ENCODE results near the gene NDRG4. TPM values are rescaled to one million over a fixed set of nuclear protein-coding genes. Genes with fewer than 3 reads are reported as not detected.
A peak's percentile ranks its signal among the peaks of the same experiment; 100 is the strongest.

Gene NDRG4
- total RNA-seq, 2 donors from 2014 or later: 81.9 to 95.9 TPM

DNA sequence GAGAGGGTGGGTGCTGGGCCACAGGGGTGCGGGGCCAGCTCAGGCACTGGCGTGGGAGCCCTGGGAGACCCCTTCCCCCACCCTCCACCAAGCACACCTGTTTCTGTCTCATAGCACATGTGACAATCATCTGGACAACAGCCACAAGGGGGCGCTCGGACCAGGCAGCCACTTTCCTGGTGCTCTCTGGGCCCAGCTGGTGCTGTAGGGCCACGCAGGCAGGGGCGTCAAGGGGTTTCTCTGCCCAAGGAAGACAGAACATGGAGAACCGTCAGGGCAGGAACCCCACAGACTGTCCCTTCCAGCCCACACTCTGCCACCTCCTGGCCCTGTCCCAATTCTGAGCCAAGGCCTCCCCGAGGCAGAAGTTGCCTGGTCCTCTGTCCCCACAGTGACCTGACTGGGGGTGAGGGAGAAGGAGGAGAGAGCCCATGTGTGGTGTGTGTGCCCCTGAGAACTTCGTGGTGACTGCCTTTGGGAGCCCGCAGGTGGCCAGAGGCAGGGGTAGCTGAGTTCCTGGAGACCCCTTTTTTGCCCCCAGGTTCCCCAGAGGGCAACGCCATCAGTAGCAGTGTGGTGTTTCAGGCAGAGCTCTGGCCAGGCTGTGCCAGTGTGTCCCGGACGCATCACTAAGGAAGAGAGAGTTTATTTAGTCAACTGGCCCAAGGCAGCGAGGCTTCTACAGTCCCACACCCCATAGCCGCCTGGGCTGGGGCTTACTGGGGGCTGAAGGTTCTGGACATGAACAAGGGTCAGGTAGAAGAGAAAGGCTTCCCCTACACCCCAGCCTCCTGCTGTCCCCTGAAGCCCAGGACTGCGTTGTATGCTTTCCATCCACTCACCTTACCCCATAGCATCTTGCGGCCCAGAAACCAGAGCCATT lies 12.2 kb downstream of the NDRG4 start:
- H3K9me3 ChIP-seq (ENCODE audit: control insufficient read depth, low read length): no peaks in the 10 kb centered on the region
- no peak overlapping the region for H3K9ac ChIP-seq (ENCODE audit: extremely low read depth, low read length, poor library complexity, severe bottlenecking)
- Mint-ChIP-seq H3K27me3 (ENCODE audit: insufficient read depth) (no peaks in the 10 kb centered on the region), H3K9me3 (no peaks in the 10 kb centered on the region), H3K36me3 (ENCODE audit: low read depth) (peaks cover 23% of the 10 kb centered on the region), H3K4me1 (peaks cover 16% of the 10 kb centered on the region), H3K27ac (no peak overlapping the region), H3K4me3 (no peak overlapping the region)
- H3K4me1 ChIP-seq (ENCODE audit: control insufficient read depth, insufficient read depth, low read length): peaks cover 5% of the 10 kb centered on the region
- no peak overlapping the region for H3K27ac ChIP-seq (ENCODE audit: low read depth, low read length)
- H3K36me3 ChIP-seq (ENCODE audit: control insufficient read depth, insufficient read depth, low read length): peaks cover 41% of the 10 kb centered on the region
- H3K27me3 ChIP-seq (ENCODE audit: control insufficient read depth, insufficient read depth, low read length, poor library complexity, severe bottlenecking): no peaks in the 10 kb centered on the region
- DNase-seq: peak; percentile 98
- WGBS, 2 experiments (ENCODE audit: insufficient coverage in 1 of 2, insufficient read length in 1 of 2): 50 to 63% methylated on average over 4 to 15 of the region's 17 CpGs
- TF ChIP-seq, protein P1, sequence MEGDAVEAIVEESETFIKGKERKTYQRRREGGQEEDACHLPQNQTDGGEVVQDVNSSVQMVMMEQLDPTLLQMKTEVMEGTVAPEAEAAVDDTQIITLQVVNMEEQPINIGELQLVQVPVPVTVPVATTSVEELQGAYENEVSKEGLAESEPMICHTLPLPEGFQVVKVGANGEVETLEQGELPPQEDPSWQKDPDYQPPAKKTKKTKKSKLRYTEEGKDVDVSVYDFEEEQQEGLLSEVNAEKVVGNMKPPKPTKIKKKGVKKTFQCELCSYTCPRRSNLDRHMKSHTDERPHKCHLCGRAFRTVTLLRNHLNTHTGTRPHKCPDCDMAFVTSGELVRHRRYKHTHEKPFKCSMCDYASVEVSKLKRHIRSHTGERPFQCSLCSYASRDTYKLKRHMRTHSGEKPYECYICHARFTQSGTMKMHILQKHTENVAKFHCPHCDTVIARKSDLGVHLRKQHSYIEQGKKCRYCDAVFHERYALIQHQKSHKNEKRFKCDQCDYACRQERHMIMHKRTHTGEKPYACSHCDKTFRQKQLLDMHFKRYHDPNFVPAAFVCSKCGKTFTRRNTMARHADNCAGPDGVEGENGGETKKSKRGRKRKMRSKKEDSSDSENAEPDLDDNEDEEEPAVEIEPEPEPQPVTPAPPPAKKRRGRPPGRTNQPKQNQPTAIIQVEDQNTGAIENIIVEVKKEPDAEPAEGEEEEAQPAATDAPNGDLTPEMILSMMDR (conservative IDR thresholded peaks at IDR 0.05): peak; percentile 91
- no peak overlapping the region for H3K4me3 ChIP-seq (ENCODE audit: low read length)

DNA sequence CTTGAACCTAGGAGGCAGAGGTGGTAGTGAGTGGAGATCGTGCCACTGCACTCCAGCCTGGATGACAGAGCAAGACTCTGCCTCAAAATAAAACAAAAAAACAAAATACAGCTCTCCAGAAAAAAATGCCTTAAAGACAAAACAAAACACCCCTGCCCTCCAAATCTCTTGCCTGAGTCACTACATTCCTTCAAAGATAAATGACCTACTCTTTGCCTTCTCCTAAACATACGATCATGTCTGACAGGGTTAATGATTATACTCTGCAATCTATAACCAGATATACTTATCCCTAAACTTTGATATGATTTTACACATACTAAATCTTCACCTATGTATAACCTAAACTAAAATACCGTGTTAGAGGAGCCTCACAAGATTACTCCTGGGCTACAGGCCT lies 13.9 kb downstream of the NDRG4 start:
- H3K9ac ChIP-seq (ENCODE audit: extremely low read depth, low read length, poor library complexity, severe bottlenecking): no peak overlapping the region
- no peak overlapping the region for H3K27ac ChIP-seq (ENCODE audit: low read depth, low read length)
- no peaks in the 10 kb centered on the region for H3K9me3 ChIP-seq (ENCODE audit: control insufficient read depth, low read length)
- peaks cover 34% of the 10 kb centered on the region for H3K36me3 Mint-ChIP-seq (ENCODE audit: low read depth)
- H3K27me3 Mint-ChIP-seq (ENCODE audit: insufficient read depth): no peaks in the 10 kb centered on the region
- no peak overlapping the region for H3K4me3 Mint-ChIP-seq
- peaks cover 5% of the 10 kb centered on the region for H3K4me1 ChIP-seq (ENCODE audit: control insufficient read depth, insufficient read depth, low read length)
- peaks cover 16% of the 10 kb centered on the region for H3K4me1 Mint-ChIP-seq
- 93 to 96% methylated on average over 3 of the region's 3 CpGs for WGBS, 2 experiments (ENCODE audit: insufficient coverage in 1 of 2, insufficient read length in 1 of 2)
- H3K9me3 Mint-ChIP-seq: no peaks in the 10 kb centered on the region
- no peak overlapping the region for H3K27ac Mint-ChIP-seq
- H3K36me3 ChIP-seq (ENCODE audit: control insufficient read depth, insufficient read depth, low read length): peaks cover 50% of the 10 kb centered on the region
- H3K27me3 ChIP-seq (ENCODE audit: control insufficient read depth, insufficient read depth, low read length, poor library complexity, severe bottlenecking): no peaks in the 10 kb centered on the region
- no peak overlapping the region for H3K4me3 ChIP-seq (ENCODE audit: low read length)
- TF ChIP-seq, protein P1 (conservative IDR thresholded peaks at IDR 0.05): no peak
- DNase-seq: no peak

DNA sequence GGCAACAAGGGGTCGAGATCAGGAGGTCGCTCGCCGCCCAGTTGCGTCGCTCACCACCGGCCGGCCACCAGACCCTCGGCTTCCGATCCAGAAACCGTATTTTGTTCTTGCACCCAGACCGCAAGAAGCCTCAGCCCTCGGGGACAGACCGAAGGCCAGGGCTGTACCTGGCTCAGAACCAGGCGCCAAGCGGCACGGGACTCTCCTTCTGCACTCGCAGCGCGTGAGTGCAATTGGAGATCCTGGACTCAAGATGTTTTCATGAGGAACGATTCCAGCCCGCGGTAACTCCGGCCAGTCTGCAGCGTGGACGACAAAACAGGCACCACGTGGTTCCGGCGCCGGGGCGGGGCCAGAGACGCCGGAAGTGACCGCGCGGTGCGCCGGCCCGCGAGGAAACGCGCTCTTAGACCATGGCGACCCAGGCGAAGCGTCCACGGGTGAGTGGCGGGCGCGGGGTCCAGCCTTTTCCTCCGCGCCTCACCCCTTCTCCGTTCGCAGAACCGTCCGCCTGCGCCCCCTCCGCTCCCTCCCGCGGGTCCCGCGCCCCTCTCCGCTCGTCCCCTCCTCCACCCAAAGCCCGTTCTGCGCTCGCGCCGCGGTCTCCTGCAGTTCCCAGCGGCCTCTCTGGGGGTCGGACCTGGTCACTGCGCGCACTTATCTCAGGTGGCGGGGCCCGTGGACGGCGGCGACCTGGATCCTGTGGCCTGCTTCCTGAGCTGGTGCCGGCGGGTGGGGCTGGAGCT lies 15.4 kb downstream of the NDRG4 start, which contains the start of gene SETD6:
TSS of gene SETD6 (plus strand) at position 393 of the 746 bp plus-strand sequence. CDS start at position 414, 21 bp downstream.
- no peaks in the 10 kb centered on the region for H3K9me3 Mint-ChIP-seq
- 1% methylated on average over 34 to 80 of the region's 80 CpGs for WGBS, 2 experiments (ENCODE audit: insufficient coverage in 1 of 2, insufficient read length in 1 of 2)

More for the DNA sequence above, 15.4 kb downstream of the NDRG4 start, which contains the start of gene SETD6:
- DNase-seq: peak; percentile 95
- H3K36me3 ChIP-seq (ENCODE audit: control insufficient read depth, insufficient read depth, low read length): peaks cover 53% of the 10 kb centered on the region
- peak within 1 kb of the TSS; percentile 98 for H3K27ac Mint-ChIP-seq
- H3K9me3 ChIP-seq (ENCODE audit: control insufficient read depth, low read length): no peaks in the 10 kb centered on the region
- peak within 1 kb of the TSS; percentile 72 for H3K27ac ChIP-seq (ENCODE audit: low read depth, low read length)
- peaks cover 43% of the 10 kb centered on the region for H3K36me3 Mint-ChIP-seq (ENCODE audit: low read depth)
- no peaks in the 10 kb centered on the region for H3K27me3 Mint-ChIP-seq (ENCODE audit: insufficient read depth)
- H3K4me1 Mint-ChIP-seq: peaks cover 16% of the 10 kb centered on the region
- TF ChIP-seq, protein P1 (conservative IDR thresholded peaks at IDR 0.05): peak; percentile 49
- H3K4me1 ChIP-seq (ENCODE audit: control insufficient read depth, insufficient read depth, low read length): peaks cover 5% of the 10 kb centered on the region
- H3K9ac ChIP-seq (ENCODE audit: extremely low read depth, low read length, poor library complexity, severe bottlenecking): peak within 1 kb of the TSS; percentile 82
- H3K4me3 Mint-ChIP-seq: peak within 1 kb of the TSS; percentile 89
- H3K27me3 ChIP-seq (ENCODE audit: control insufficient read depth, insufficient read depth, low read length, poor library complexity, severe bottlenecking): no peaks in the 10 kb centered on the region
- peak within 1 kb of the TSS; percentile 92 for H3K4me3 ChIP-seq (ENCODE audit: low read length)
